Measurements from ENCODE around the gene MYOZ3. TPM values are rescaled to one million over a fixed set of nuclear protein-coding genes. Genes with fewer than 3 reads are reported as not detected.

The MYOZ3 gene
- total RNA-seq, 1 experiment from 2014 or later, result not detected

DNA sequence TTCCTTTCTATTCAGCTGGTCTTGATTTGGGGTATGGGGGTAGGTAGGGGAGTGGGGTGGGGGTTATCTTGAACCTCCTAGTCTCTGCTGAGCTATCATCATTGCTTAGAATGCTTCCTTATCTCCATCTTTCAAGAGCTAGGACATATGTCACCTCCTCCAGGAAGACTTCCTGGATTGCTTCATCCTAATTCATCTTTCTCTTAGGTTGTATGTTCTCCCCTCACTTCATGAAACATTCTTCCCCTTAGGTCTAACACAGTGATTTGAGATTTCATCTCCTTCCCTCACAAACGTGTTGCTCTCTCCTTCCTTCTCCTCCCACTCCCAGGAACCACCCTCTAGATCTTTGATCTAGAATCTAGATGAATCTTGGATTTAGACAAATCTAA lies 23.0 kb upstream of the MYOZ3 start:
- TF ChIP-seq EZH2phosphoT487 (IDR thresholded peaks at IDR 0.05; ENCODE audit: borderline replicate concordance, low read length) (no peak), EZH2 (IDR thresholded peaks at IDR 0.05; ENCODE audit: low read length, unreplicated experiment) (no peak)
- TF ChIP-seq, protein P1, sequence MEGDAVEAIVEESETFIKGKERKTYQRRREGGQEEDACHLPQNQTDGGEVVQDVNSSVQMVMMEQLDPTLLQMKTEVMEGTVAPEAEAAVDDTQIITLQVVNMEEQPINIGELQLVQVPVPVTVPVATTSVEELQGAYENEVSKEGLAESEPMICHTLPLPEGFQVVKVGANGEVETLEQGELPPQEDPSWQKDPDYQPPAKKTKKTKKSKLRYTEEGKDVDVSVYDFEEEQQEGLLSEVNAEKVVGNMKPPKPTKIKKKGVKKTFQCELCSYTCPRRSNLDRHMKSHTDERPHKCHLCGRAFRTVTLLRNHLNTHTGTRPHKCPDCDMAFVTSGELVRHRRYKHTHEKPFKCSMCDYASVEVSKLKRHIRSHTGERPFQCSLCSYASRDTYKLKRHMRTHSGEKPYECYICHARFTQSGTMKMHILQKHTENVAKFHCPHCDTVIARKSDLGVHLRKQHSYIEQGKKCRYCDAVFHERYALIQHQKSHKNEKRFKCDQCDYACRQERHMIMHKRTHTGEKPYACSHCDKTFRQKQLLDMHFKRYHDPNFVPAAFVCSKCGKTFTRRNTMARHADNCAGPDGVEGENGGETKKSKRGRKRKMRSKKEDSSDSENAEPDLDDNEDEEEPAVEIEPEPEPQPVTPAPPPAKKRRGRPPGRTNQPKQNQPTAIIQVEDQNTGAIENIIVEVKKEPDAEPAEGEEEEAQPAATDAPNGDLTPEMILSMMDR (conservative IDR thresholded peaks at IDR 0.05; ENCODE audit: low read depth, low read length), result no peak
- no peak for ATAC-seq
- POLR2A ChIA-PET (ENCODE audit: unreplicated experiment), result no interaction called here
- CTCF ChIA-PET, result interaction anchor here (0.6 kb wide), 1 partner anchor 71 kb away, joined by 7 read pairs; no protein-coding TSS in a partner anchor
- H4K20me1 ChIP-seq (ENCODE audit: low read length), result no peaks in the 10 kb centered on the region
- no peaks in the 10 kb centered on the region for H3K9me3 ChIP-seq (ENCODE audit: low read length)
- no peaks in the 10 kb centered on the region for H3K27me3 ChIP-seq (ENCODE audit: low read length)
- peaks cover 16% of the 10 kb centered on the region for H3K79me2 ChIP-seq (ENCODE audit: low read length)
- H3K36me3 ChIP-seq (ENCODE audit: low read depth, low read length), result no peaks in the 10 kb centered on the region
- H3K9me2 ChIP-seq (replicated peaks; ENCODE audit: low read length), result no peaks in the 10 kb centered on the region
- peaks cover 8% of the 10 kb centered on the region for H3F3A ChIP-seq (ENCODE audit: low read length, unreplicated experiment)
- peak overlapping the region; percentile 83 for H3K4me2 ChIP-seq (ENCODE audit: low read length)
- DNase-seq, result no peak
- BruUV-seq (replicated peaks), result no TSS peak
- no peak overlapping the region for H2AFZ ChIP-seq (ENCODE audit: low read length)
- peak overlapping the region; percentile 51 for H3K27ac ChIP-seq (ENCODE audit: low read length)
- intact Hi-C loops (cut with micrococcal nuclease), result no loop called here
- peaks cover 76% of the 10 kb centered on the region for H3K4me1 ChIP-seq (ENCODE audit: insufficient read depth, low read length)
- H3K9ac ChIP-seq (ENCODE audit: low read length), result no peak overlapping the region
- peak overlapping the region; percentile 51; the same call in 1 of the 2 replicates for H3K4me3 ChIP-seq (ENCODE audit: low read length)

DNA sequence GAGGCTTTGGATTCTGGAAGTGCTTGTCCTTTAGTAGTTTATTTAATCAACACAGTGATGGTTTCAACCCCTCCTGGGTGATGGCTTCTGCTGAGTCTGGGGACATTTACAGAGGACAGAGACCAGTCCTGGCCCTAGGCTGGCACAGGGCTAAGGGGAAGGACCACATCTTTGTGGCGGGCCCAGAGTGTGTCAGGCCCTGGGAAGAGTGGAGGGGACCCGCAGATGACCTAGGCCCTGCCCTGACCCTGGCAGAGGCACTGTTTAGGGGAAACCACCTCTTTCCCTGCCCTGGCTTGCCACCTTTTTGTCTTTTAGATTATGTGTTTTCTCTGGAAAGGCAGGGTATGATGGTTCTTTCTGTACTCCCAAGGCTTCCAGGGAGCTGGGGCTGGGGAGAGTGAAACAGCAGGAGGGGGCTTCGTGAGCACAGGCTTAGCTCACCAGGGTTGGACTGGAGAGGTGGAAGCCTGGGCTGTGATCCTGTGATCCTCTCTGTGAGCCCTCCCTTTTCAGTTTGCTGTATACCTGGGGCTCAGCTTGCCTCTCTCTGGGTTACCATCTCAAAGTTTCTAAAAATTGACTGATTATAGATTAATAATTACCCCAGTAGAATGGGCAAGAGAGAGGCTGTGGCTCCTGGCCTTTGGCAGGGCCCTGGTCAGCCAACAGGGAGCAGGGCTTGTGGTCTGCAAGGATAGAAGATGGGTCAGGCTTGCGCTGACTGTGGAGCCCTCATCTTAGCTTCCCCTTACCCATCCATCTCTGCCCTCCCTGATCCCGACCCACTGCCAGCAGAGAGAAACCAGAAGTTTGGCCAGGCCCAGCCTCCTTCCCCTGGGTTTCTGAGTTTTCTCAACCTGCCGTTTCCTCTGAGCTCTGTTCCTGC lies 22.3 kb upstream of the MYOZ3 start:
- ChIA-PET CTCF (no interaction called here), POLR2A (ENCODE audit: unreplicated experiment) (no interaction called here)
- peaks cover 77% of the 10 kb centered on the region for H3K4me1 ChIP-seq (ENCODE audit: insufficient read depth, low read length)
- no peaks in the 10 kb centered on the region for H4K20me1 ChIP-seq (ENCODE audit: low read length)
- H2AFZ ChIP-seq (ENCODE audit: low read length), result no peak overlapping the region
- BruUV-seq (replicated peaks), result no TSS peak
- H3K4me2 ChIP-seq (ENCODE audit: low read length), result no peak overlapping the region
- H3K9me3 ChIP-seq (ENCODE audit: low read length), result no peaks in the 10 kb centered on the region
- H3K9ac ChIP-seq (ENCODE audit: low read length), result no peak overlapping the region
- ATAC-seq, result no peak
- H3K27ac ChIP-seq (ENCODE audit: low read length), result no peak overlapping the region
- TF ChIP-seq EZH2 (IDR thresholded peaks at IDR 0.05; ENCODE audit: low read length, unreplicated experiment) (no peak), EZH2phosphoT487 (IDR thresholded peaks at IDR 0.05; ENCODE audit: borderline replicate concordance, low read length) (no peak)
- TF ChIP-seq, protein P1 (conservative IDR thresholded peaks at IDR 0.05; ENCODE audit: low read depth, low read length), result no peak
- intact Hi-C loops (cut with micrococcal nuclease), result no loop called here
- H3K4me3 ChIP-seq (ENCODE audit: low read length), result no peak overlapping the region
- peaks cover 23% of the 10 kb centered on the region for H3K79me2 ChIP-seq (ENCODE audit: low read length)
- H3F3A ChIP-seq (ENCODE audit: low read length, unreplicated experiment), result peaks cover 8% of the 10 kb centered on the region
- H3K36me3 ChIP-seq (ENCODE audit: low read depth, low read length), result no peaks in the 10 kb centered on the region
- no peaks in the 10 kb centered on the region for H3K27me3 ChIP-seq (ENCODE audit: low read length)
- no peak for DNase-seq
- no peaks in the 10 kb centered on the region for H3K9me2 ChIP-seq (replicated peaks; ENCODE audit: low read length)

DNA sequence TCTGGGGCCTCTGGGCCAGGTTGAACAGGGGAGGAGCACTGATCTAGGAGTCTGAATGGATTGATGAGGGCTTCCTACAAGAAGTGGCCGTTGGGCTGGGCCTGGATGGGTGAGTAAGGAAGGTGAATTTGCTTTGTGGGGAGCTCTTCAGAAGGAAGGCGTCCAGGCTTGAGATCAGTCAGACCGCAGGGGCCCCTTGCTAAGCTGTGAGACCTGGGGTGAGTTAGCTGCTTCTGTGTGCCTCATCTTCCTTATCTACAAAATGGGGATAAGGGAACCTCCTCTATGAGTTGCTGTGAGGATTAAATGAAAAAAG lies 21.7 kb upstream of the MYOZ3 start:
- Histone ChIP-seq H3K9ac (ENCODE audit: low read length) (no peak overlapping the region), H3K4me3 (ENCODE audit: low read length) (no peak overlapping the region), H3K27me3 (ENCODE audit: low read length) (no peaks in the 10 kb centered on the region), H2AFZ (ENCODE audit: low read length) (no peak overlapping the region), H3K9me2 (replicated peaks; ENCODE audit: low read length) (no peaks in the 10 kb centered on the region), H3F3A (ENCODE audit: low read length, unreplicated experiment) (peaks cover 8% of the 10 kb centered on the region), H3K4me2 (ENCODE audit: low read length) (no peak overlapping the region; the same call in 1 of the 2 replicates), H3K27ac (ENCODE audit: low read length) (no peak overlapping the region), H3K9me3 (ENCODE audit: low read length) (no peaks in the 10 kb centered on the region), H4K20me1 (ENCODE audit: low read length) (no peaks in the 10 kb centered on the region), H3K4me1 (ENCODE audit: insufficient read depth, low read length) (peaks cover 83% of the 10 kb centered on the region), H3K36me3 (ENCODE audit: low read depth, low read length) (no peaks in the 10 kb centered on the region), H3K79me2 (ENCODE audit: low read length) (peaks cover 29% of the 10 kb centered on the region)
- ChIA-PET POLR2A (ENCODE audit: unreplicated experiment) (no interaction called here), CTCF (no interaction called here)
- TF ChIP-seq EZH2 (IDR thresholded peaks at IDR 0.05; ENCODE audit: low read length, unreplicated experiment) (no peak), EZH2phosphoT487 (IDR thresholded peaks at IDR 0.05; ENCODE audit: borderline replicate concordance, low read length) (no peak)
- TF ChIP-seq, protein P1 (conservative IDR thresholded peaks at IDR 0.05; ENCODE audit: low read depth, low read length), result no peak
- intact Hi-C loops (cut with micrococcal nuclease), result no loop called here
- no peak for DNase-seq
- ATAC-seq, result no peak
- BruUV-seq (replicated peaks), result no TSS peak

All from PC-3 (cell line).